Fibroblast of lung (primary cell): Measurements from ENCODE around the gene TRAK1. TPM values are rescaled to one million over a fixed set of nuclear protein-coding genes. Genes with fewer than 3 reads are reported as not detected.

Experiments used
- DNase-seq, 2 donors: peaks; one replicate each; pipeline versions ENCODE4 v3.0.0 to v3.0.0-alpha.2; 2010; ENCODE audit warnings: low read depth in 2 of 2
- H2AFZ ChIP-seq: 2 replicates; pipeline ENCODE4 v1.5.1; 2012; ENCODE audit warnings: low read length, control low read depth, inconsistent platforms
- H3K27ac ChIP-seq: 2 replicates; pipeline ENCODE4 v1.5.1; 2011; ENCODE audit warnings: low read length, control low read depth; ENCODE audit not compliant: insufficient read depth
- H3K27me3 ChIP-seq: 2 replicates; pipeline ENCODE4 v1.5.1; 2011; ENCODE audit warnings: mild to moderate bottlenecking, low read length; ENCODE audit not compliant: control insufficient read depth, insufficient read depth
- H3K36me3 ChIP-seq: 2 replicates; pipeline ENCODE4 v1.5.1; 2011; ENCODE audit warnings: low read length; ENCODE audit not compliant: control insufficient read depth, insufficient read depth
- H3K4me1 ChIP-seq: 2 replicates; pipeline ENCODE4 v1.5.1; 2011; ENCODE audit warnings: low read length; ENCODE audit not compliant: control insufficient read depth, insufficient read depth; ENCODE audit errors: extremely low read depth
- H3K4me2 ChIP-seq: 2 replicates; pipeline ENCODE4 v1.5.1; 2011; ENCODE audit warnings: low read length, control low read depth; ENCODE audit not compliant: insufficient read depth; ENCODE audit errors: extremely low read depth
- H3K4me3 ChIP-seq, 4 experiments: fragments of 200-600 bp in 1 of 4; sonication (generic) in 1 of 4; replicated peaks in 1 of 4; 2 replicates each; pipeline ENCODE4 v1.5.1; 2011 to 2016; ENCODE audit warnings: low read length in 4 of 4, low read depth in 3 of 4, mild to moderate bottlenecking in 3 of 4, control low read depth in 2 of 4, inconsistent platforms in 1 of 4, mixed read lengths in 1 of 4; ENCODE audit not compliant: insufficient read depth in 1 of 4; ENCODE audit errors: control extremely low read depth in 1 of 4
- H3K79me2 ChIP-seq: 2 replicates; pipeline ENCODE4 v1.5.1; 2012; ENCODE audit warnings: mild to moderate bottlenecking, low read length, inconsistent platforms; ENCODE audit not compliant: control insufficient read depth, insufficient read depth
- H3K9ac ChIP-seq: 2 replicates; pipeline ENCODE4 v1.5.1; 2011; ENCODE audit warnings: mild to moderate bottlenecking, low read length, control low read depth; ENCODE audit not compliant: insufficient read depth
- H3K9me3 ChIP-seq: 2 replicates; pipeline ENCODE4 v1.5.1; 2012; ENCODE audit warnings: low read depth, low read length; ENCODE audit not compliant: control insufficient read depth, insufficient read depth
- H4K20me1 ChIP-seq: 2 replicates; pipeline ENCODE4 v1.5.1; 2011; ENCODE audit warnings: low read length; ENCODE audit not compliant: control insufficient read depth, insufficient read depth; ENCODE audit errors: extremely low read depth
- CTCF ChIP-seq, 2 donors: IDR thresholded peaks in 1 of 2; conservative IDR thresholded peaks in 1 of 2; 1 replicate in 1 of 2; 2 replicates in 1 of 2; pipeline ENCODE4 v1.5.1; 2011 to 2012; ENCODE audit warnings: low read length in 2 of 2, control low read depth in 1 of 2, inconsistent platforms in 1 of 2, low read depth in 1 of 2, mild to moderate bottlenecking in 1 of 2
- EZH2 ChIP-seq: IDR thresholded peaks from 2 replicates; pipeline ENCODE4 v1.5.1; 2012; ENCODE audit warnings: low read length, control low read depth, mild to moderate bottlenecking; ENCODE audit errors: missing control alignments
- polyA plus RNA-seq, 2 donors: library from polyadenylated mRNA; depleted of rRNA in 1 of 2; stranded (reverse) in 1 of 2; unstranded in 1 of 2; fragments of >200 nt; gene quantifications; 2 replicates each; pipeline ENCODE4 v1.2.1, GENCODE V29; 2011 to 2012; ENCODE audit warnings: missing spikeins in 1 of 2
- total RNA-seq: library from RNA; depleted of rRNA; stranded (reverse); fragments of >200 nt; gene quantifications from 2 replicates; pipeline ENCODE4 v1.2.1, GENCODE V29; 2014

The TRAK1 gene
- total and polyA plus RNA-seq, 2 donors (not counting 1 experiment from before 2014, with no cell fraction given): 37.8 to 44.0 TPM

DNA sequence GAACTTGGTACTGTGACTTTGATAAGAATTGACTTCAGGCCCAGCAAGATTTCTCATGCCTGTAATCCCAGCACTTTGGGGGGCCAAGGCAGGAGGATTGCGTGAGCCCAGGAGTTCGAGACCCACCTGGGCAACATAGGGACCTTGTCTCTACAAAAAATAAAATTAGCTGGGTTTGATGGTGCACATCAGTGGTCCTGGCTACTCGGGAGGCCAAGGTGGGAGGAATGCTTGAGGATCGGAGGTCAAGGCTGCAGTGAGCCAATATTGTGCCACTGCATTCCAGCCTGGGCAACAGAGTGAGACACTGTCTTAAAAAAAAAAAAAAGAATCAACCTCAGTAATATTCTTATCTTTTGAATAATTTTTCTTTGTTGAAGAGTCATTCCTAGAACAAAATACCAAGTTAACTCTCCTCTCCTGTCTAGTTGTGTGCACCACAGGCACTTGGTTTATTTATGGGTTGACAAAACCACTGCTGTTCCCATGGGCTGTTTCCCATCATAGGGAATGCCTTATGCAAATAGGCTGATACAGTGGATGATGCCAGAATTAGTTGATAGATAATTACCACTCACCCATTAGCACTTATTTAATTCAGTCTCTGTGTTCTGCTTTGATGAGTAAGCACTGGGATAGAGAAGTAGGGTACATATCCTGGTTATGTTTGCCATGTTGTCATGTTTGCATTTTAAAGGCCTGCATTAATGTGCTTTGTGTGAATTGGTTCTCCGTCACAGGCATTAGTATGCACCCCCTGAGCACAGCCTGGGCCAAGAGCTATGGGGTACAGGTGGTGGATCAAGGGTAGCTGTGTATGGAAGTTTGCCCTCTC is 32.9 kb downstream of the TRAK1 start:
- Histone ChIP-seq H3K27me3 (no peaks in the 10 kb centered on the region), H3K4me2 (no peak overlapping the region), H3K4me3 (no peak overlapping the region), H3K36me3 (no peaks in the 10 kb centered on the region), H3K79me2 (peaks cover 24% of the 10 kb centered on the region), H4K20me1 (no peaks in the 10 kb centered on the region), H3K4me1 (peaks cover 6% of the 10 kb centered on the region), H3K27ac (no peak overlapping the region), H3K9me3 (no peaks in the 10 kb centered on the region), H2AFZ (no peak overlapping the region), H3K9ac (no peak overlapping the region)
- TF ChIP-seq EZH2: no peak
- no peak for TF ChIP-seq CTCF (conservative IDR thresholded peaks at IDR 0.05 in 1 of 2, IDR thresholded peaks at IDR 0.05 in 1 of 2; ENCODE audit: low read depth in 1 of 2, low read length in 2 of 2)
- DNase-seq: no peak

- H4K20me1 ChIP-seq: no peaks in the 10 kb centered on the region
- no peak overlapping the region for H3K4me2 ChIP-seq
- no peak overlapping the region for H3K9ac ChIP-seq
- DNase-seq: no peak
- no peak overlapping the region for H3K27ac ChIP-seq
- H3K4me1 ChIP-seq: peaks cover 6% of the 10 kb centered on the region
- no peak overlapping the region for H3K4me3 ChIP-seq
- TF ChIP-seq EZH2 (no peak), CTCF (conservative IDR thresholded peaks at IDR 0.05 in 1 of 2, IDR thresholded peaks at IDR 0.05 in 1 of 2; ENCODE audit: low read depth in 1 of 2, low read length in 2 of 2) (no peak)
- H3K27me3 ChIP-seq: no peaks in the 10 kb centered on the region
- no peak overlapping the region for H2AFZ ChIP-seq
- peaks cover 23% of the 10 kb centered on the region for H3K79me2 ChIP-seq
- H3K36me3 ChIP-seq: no peaks in the 10 kb centered on the region
- no peaks in the 10 kb centered on the region for H3K9me3 ChIP-seq
These were observed 36.1 kb downstream of the TRAK1 start for GRCh38 chr3:42127226-42127625.

DNA sequence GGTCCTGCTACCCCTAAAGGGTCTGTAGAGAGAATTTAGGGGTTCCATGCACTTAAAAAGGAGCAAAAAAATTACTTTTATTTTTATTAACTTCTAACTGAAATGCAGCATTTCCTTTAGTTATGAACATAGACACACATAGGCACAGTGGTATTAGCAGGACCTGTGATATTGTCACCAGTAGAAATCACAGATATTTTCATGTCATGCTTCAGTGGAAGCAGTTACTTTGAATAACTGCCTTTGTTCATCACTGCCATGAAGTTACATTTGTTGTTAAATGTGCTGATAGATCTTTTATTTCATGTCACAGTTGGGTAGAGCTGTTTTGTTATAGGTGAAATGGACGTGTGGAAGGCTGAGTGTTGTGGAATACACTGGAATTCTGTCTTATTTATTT is 37.4 kb downstream of the TRAK1 start:
- DNase-seq: no peak
- no peaks in the 10 kb centered on the region for H4K20me1 ChIP-seq
- no peak overlapping the region for H3K4me3 ChIP-seq
- TF ChIP-seq CTCF (conservative IDR thresholded peaks at IDR 0.05 in 1 of 2, IDR thresholded peaks at IDR 0.05 in 1 of 2; ENCODE audit: low read depth in 1 of 2, low read length in 2 of 2): no peak
- no peak overlapping the region for H2AFZ ChIP-seq
- H3K36me3 ChIP-seq: no peaks in the 10 kb centered on the region
- H3K27ac ChIP-seq: no peak overlapping the region
- no peaks in the 10 kb centered on the region for H3K9me3 ChIP-seq
- H3K4me1 ChIP-seq: no peaks in the 10 kb centered on the region
- no peak overlapping the region for H3K9ac ChIP-seq
- no peaks in the 10 kb centered on the region for H3K27me3 ChIP-seq
- peaks cover 14% of the 10 kb centered on the region for H3K79me2 ChIP-seq
- H3K4me2 ChIP-seq: no peak overlapping the region
